GM21786 (cell line): ENCODE measurements around the gene TSGA10IP.
A peak's percentile ranks its signal among the peaks of the same experiment; 100 is the strongest.
"Not testable (repeated sequence)": the region's sequence is repeated elsewhere in the genome, so short reads cannot be mapped to it uniquely, and the experiment has no call there.

Experiments
- ATAC-seq: cut with Tn5 transposase; IDR thresholded peaks from one replicate; pipeline ENCODE4 v1.9.1; 2021; ENCODE audit not compliant: unreplicated experiment

TSGA10IP gene

DNA sequence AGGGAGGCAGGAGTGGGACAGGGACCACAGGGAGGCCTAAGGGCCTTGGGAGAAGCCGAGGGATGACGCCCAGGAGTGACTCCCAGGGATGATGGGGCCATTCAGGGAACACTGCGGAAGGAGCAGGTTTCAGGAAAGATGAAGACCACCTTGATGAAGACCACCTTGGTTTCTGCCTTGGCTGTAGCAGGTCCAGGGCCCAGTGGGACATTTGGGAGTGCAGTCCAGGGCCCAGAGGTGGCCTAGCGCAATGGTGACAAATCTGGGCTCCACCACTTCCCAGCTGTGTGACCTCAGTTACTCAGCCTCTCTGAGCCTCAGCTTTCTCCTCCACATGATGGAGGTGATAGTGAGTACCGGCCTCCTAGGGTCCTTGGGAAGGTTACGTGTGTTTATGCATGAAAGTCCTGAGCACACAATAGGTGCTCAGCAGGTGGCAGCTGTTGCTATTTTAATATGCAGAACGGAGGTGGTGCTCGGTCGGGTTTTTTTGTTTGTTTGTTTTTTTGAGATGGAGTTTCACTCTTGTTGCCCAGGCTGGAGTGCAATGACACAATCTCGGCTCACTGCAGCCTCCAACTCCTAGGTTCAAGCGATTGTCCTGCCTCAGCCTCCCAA is 770 bp downstream of the TSGA10IP start:
- ATAC-seq = no peak

DNA sequence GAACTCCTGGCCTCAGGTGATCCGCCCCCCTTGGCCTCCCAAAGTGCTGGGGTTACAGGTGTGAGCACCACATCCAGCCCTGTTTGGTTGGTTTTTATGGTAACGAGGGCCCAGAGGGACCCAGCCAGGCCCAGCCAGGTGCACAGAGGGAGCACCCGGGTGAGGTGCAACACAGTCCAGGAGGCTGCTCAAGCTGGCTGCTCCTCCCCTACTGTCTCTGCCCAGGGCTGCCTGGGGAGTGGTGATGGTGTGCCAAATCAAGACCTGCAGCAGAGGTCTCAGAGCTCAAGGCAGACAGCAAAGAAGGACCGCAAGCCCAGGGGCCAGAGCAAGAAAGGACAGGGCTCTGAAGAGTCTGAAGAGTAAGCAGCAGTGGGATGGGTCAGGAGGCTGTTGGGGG is 1.4 kb downstream of the TSGA10IP start:
- no peak for ATAC-seq

DNA sequence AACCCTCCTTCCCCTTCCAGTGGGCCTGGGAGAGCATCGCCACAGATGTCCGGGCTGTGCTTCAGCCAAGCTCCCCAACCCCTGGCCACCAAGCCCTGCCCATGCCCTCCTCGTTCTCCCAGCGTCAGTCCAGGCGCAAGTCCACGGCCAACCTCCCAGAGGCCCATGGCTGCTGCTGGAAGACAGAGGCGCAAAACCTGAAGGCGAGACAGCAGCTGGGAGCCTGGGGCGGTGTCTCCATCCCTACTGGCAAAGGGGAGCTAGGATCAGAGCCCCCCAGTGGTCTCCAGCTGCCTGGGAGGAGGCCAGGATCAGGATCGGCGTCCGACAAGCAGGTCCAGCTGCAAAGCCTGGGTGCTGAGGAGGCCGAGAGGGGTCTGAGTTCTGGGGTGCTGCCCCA is 1.9 kb downstream of the TSGA10IP start:
- ATAC-seq = no peak

DNA sequence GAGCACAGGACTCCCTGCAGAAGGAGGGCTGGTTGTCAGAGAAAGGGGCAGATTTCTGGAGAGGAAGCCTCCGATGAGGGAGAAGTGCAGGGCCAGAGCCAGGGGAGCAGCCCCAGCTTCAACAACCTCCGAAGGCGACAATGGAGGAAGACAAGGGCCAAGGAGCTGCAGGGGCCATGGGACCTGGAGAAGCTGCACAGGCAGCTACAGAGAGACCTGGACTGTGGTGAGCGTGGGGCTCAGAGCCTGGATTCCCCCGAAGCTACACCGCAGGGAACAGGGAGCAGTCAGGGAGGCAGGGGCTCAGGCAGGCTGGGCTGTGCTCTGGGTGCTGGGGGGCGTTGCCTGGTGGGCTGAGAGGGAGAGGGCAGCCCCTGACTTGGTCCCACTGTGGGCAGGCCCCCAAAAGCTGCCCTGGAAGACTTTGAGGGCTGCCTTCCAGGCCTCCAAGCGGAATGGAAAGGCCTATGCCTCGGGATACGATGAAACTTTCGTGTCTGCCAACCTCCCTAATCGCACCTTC is 2.4 kb downstream of the TSGA10IP start:
- ATAC-seq = no peak

DNA sequence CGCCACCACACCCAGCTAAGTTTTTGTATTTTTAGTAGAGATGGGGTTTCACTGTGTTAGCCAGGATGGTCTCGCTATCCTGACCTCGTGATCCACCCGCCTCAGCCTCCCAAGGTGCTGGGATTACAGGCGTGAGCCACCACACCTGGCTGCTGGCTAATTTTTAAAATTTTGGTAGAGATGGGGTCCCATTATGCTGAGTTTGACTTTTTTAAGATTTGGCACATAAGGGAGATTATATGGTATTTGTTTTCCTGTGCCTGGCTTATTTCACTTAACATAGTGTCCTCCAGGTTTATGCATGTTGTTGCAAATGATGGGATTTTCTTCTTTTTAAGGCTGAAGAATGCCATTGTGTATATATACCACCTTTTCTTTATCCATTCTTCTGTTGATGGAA is 5.4 kb downstream of the TSGA10IP start:
- not testable (repeated sequence) for ATAC-seq

DNA sequence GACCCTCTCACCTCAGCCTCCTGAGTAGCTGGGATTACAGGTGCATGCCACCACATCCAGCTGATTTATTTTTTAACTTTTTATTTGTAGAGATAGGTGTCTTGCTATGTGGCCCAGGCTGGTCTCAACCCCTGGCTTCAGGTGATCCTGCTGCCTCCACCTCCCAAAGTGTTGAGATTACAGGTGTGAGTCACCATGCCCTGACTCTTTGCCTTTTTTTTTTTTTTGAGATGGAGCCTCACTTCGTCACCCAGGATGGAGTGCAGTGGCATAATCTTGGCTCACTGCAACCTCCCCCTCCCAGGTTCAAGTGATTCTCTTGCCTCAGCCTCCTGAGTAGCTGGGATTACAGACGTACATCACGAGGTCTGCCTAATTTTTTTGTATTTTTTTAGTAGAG is 6.4 kb downstream of the TSGA10IP start:
- ATAC-seq = not testable (repeated sequence)

DNA sequence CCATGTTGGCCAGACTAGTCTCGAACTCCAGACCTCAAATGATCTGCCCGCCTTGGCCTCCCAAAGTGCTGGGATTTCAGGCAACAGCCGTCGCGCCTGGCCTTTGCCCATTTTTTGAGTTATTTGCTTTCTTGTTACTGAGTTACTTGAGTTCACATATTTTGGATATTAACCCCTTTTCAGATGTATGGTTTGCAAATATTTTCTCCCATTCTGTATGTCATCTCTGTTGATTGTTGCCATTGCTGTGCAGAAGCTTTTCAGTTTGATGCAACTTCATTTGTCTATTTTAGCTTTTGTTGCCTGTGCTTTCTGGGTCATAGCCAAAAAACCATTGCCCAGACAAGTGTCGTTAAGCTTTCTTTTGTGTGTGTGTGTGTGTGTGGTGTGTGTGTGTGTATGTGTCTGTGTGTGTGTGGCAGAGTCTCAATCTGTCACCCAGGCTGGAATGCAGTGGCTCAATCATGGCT is 6.8 kb downstream of the TSGA10IP start:
- ATAC-seq = no peak

DNA sequence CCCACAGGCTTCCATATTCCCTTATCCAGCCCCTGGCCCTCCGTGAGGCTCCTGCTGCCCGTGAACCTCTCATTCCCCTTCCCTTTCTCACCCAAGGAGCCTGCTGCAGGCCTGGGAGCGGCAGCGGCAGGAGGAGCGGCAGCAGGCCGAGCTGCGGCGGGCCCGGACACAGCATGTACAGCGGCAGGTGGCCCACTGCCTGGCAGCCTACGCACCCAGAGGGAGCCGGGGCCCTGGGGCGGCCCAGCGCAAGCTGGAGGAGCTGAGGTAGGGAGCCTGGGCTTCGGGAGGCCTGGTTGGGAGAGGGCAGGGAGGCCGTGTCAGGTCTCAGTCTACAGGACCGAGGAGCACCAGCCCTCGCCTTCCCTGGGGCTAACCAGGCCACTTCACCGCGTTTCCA is 8.2 kb downstream of the TSGA10IP start:
- ATAC-seq = no peak

DNA sequence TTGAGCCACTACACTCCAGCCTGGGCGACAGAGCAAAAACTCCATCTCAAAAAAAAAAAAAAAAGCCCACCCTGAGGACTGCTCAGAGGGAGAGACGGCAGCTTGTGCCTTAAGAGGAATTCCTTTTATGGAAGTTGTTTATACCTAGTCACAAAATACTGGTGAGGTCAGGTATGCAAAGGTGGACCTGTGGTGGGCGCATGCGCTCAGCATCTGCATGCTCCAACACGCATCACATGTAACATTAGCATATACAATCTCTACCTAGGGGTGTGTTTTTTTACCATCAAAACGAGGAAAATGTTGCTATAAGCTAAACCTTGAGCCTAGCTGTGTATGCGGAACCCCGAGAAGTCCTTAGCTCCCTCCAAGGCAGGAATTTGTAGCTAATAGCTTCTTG is 9.5 kb downstream of the TSGA10IP start:
- no peak for ATAC-seq

DNA sequence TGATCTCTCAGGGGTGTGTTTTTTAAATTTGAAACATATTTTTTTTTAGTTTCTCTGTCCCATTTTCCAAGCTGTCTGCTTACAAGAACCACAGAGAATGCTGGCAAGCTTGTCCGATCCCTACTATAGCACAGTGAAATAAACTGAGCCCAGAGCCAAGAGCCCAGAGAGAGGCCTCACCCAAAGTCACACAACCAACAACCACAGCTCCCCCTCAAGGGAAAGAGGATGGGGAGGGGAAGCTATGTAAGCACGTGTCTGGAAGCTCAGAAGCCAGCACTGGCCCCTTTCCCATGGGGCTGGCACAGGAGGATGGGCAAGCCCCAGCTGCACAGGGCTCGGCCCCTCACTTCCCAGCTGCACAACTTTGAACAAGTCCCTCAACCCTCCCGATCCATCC is 13.0 kb downstream of the TSGA10IP start:
- ATAC-seq = no peak

DNA sequence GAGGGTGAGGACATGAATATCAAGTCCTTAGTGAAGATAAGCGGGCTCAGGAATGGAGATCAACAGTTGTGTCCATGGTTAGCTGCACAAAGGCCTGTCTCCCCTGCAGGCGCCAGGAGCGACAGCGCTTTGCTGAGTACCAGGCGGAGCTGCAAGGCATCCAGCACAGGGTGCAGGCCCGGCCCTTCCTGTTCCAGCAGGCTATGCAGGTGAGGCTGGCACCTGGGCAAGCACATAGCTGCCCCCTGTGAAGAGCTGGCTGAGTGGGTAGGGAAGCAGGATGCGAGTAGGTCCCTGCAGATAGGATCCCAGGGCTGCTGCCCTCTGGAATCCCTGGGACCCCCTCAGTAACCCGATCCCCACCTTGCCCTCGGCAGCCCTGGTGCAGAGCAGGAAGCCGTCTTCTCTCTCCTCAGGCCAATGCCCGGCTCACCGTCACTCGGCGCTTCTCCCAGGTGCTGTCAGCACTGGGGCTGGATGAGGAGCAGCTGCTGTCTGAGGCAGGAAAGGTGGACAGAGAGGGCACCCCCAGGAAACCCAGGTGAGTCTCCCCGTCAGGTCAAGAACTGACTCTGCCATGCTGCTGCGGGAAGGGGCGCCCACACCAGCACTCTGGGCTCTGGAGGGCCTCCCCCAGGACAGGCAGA is 13.6 kb downstream of the TSGA10IP start:
- ATAC-seq = no peak

DNA sequence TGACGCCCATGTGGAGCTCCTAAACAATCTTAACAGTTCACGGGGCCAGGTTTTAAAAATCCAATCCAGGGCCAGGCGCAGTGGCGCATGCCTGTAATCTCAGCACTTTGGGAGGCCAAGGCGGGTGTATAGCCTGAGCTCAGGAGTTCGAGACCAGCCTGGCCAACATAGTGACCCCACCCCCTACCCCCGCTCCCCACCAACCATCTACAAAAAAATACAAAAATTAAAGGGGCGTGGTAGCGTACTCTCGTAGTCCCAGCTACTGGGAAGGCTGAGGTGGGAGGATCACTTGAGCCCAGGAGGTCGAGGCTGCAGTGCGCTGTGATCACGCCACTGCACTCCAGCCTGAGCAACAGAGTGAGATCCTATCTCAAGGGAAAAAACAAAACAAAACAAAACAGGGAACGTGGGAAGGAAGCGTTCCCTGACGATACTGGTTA is 15.6 kb downstream of the TSGA10IP start:
- no peak for ATAC-seq

DNA sequence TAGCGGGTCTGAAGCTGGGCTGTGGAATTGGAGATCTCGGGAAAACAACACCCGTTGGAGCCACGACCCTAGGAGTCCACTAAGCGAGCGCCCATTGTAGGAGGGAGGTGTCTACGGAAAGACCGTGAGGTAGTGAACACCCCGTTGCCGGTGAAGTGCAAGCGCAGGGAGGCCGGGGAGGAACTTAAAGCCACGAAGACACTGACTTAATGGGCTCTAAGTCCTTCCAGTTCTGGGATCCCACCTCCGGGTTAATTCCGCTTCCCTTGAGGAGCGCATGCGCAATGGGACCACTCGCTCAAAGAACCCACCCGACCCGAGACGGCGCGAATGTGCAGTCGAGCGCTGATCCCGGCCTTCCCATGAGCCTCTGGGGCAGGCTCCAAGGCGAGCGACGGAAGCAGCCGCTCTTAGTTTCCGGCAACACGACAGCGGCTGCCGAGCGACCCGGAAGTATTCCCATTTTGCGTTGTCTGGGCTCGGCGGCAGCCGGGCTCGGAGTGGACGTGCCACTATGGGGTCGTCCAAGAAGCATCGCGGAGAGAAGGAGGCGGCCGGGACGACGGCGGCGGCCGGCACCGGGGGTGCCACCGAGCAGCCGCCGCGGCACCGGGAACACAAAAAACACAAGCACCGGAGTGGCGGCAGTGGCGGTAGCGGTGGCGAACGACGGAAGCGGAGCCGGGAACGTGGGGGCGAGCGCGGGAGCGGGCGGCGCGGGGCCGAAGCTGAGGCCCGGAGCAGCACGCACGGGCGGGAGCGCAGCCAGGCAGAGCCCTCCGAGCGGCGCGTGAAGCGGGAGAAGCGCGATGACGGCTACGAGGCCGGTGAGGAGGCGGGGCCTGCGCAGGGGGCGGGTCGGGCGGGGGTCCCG is 16.2 kb downstream of the TSGA10IP start, which contains the start of gene SART1:
SART1 (plus strand) TSS at position 468 of the 874 bp plus-strand sequence; CDS start at position 515, 47 bp downstream.
- peak; percentile 76 for ATAC-seq

DNA sequence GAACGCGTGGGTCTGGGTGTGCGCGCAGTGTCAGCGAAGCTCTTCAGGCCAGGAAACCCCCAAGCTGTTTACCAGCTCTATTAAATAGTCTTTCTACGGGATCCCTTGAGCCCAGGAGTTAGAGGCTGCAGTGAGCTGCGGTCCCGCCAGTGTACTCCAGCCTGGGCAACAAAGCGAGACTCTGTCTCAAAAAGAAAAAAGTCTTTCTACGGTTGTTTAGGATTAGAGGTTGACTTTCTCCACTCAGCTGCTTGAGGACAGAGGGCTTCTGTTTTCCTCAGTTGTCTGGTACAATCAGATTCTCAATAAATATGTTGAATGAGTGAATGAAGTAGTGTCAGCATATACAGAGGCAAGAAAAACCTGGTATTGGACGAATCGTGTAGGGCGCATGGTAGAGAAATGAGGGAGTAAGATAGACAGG is 16.9 kb downstream of the TSGA10IP start:
- no peak for ATAC-seq

DNA sequence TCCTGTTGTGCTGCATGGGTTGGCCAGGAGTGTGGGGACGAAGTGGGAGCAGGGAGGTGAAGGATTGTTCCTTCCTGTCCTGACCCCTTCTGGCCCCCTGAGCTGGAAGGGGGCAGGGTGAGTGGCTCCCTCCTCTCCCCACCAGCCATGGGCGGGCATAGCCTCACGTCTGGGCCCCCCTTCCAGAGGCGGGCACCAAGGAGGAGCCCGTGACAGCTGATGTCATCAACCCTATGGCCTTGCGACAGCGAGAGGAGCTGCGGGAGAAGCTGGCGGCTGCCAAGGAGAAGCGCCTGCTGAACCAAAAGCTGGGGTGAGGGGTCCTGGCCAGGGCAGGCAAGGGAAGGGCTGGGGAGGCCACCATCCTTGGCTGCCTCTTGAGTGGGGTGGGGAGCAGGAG is 19.6 kb downstream of the TSGA10IP start:
- no peak for ATAC-seq

DNA sequence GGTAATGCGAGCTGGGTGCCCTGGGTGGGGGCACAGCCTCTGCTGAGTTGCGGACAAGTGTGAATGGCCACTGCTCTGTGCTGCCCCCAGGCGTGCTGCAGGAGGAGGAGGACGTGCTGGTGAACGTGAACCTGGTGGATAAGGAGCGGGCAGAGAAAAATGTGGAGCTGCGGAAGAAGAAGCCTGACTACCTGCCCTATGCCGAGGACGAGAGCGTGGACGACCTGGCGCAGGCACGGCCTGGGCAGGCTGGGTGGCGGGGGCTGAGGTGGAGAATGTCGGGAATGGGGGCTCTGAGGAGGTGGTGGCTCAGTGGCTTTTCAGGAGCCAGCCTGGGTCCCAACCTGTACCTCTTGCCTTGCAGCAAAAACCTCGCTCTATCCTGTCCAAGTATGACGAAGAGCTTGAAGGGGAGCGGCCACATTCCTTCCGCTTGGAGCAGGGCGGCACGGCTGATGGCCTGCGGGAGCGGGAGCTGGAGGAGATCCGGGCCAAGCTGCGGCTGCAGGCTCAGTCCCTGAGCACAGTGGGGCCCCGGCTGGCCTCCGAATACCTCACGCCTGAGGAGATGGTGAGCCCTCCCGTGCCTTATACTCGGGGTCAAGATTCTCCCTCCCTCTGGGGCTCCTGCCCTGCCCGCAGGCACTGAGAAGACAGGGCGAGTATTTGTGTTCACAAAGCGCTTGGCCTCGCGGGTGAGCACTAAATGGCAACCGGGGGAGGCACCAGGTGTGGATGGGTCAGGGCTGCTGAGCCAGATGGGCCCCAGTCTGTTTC is 20.9 kb downstream of the TSGA10IP start:
- ATAC-seq = no peak

DNA sequence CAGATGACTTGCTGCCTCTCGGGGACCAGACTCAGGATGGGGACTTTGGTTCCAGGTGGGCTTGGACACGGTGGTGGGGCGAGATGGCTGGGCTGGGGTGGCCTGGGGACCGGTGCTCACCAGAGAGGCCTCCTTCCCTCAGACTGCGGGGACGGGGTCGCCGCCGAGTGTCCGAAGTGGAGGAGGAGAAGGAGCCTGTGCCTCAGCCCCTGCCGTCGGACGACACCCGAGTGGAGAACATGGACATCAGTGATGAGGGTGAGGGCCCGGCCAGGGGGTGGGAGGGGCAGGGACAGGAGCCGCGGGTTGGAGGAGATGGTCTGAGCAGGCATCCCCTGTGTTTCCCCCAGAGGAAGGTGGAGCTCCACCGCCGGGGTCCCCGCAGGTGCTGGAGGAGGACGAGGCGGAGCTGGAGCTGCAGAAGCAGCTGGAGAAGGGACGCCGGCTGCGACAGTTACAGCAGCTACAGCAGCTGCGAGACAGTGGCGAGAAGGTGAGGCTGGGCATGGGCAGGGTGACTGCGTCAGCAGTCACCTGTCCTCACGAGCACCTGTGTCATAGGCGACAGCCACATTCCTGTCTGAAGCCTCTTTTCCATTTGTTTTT is 22.2 kb downstream of the TSGA10IP start:
- ATAC-seq = no peak

DNA sequence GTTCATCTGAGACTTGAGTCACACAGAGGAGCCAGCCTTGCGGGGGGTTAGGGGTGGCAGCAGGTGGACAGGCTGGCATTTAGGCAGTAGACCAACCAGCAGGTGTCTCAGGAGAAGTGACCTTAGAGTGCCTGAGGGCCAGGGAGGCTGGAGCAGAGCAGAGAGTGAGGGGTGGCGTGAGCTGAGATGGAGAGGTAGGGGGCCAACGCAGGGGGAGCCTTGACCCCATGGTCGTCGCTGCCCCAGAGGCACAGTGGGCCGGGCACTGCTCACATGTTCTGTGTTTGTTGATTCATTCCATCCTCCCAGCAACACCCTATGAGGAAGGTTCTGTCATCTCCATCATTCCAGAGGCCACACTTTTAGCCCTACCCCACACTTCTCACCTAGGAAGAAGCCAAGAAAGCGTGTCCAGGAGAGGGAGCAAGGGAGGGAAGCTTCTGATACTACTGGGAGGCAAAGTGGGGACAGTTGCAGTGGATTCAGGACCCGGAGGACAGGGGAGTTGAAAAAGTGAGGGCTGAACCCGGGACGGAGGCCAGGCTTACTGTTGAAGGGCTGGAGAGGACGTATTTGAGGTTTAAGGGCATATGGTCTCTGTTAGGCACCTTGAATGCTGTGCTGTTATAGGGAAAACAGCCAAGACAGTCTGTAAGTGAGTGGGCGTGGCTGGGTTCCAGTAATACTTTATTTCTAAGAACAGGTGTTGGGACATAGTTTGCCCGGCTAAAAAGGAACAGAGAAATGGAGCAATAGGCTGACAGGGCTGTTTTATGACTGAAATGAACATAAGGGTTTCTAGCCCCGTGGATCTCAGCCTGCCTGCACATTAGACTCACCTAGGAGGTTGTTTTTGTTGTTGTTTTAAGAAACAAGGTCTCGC is 23.6 kb downstream of the TSGA10IP start:
- no peak for ATAC-seq

DNA sequence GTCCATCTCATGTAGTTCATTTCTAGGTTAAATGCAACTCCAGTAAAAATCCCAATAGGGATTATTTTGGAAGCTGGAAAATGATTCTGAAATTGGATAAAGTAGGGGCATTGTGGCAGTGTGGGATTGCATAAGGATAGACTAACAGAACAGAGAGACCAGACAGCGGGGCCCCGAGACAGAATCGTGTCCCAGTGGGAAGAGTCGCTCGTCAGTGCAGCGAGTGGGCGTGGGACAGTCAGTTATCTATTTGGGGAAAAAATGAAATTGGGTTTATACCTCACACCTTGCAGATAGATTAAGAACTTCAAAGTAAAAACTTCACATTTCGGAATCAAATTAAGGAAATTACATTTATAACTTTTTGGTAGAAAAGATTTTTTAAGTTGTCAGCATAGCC is 26.8 kb downstream of the TSGA10IP start:
- no peak for ATAC-seq
